SK-N-SH (cell line): Measurements from ENCODE around the gene FRMD4B.

Source experiments
- TAF1 ChIP-seq: IDR thresholded peaks from 2 replicates; pipeline ENCODE4 v1.6.1; 2012; ENCODE audit warnings: low read depth, mild to moderate bottlenecking, low read length, moderate library complexity, borderline replicate concordance
- TF ChIP-seq, protein P1 (sequence below): fragments of 200-600 bp; sonication (generic); IDR thresholded peaks from 2 replicates; pipeline ENCODE4 v1.6.1; 2017; ENCODE audit warnings: antibody characterized with exemption, mild to moderate bottlenecking, moderate library complexity
- TF ChIP-seq, protein P2 (sequence below): IDR thresholded peaks from 2 replicates; pipeline ENCODE4 v1.6.1; 2012; ENCODE audit warnings: mild to moderate bottlenecking, low read depth, low read length, moderate library complexity

DNA sequence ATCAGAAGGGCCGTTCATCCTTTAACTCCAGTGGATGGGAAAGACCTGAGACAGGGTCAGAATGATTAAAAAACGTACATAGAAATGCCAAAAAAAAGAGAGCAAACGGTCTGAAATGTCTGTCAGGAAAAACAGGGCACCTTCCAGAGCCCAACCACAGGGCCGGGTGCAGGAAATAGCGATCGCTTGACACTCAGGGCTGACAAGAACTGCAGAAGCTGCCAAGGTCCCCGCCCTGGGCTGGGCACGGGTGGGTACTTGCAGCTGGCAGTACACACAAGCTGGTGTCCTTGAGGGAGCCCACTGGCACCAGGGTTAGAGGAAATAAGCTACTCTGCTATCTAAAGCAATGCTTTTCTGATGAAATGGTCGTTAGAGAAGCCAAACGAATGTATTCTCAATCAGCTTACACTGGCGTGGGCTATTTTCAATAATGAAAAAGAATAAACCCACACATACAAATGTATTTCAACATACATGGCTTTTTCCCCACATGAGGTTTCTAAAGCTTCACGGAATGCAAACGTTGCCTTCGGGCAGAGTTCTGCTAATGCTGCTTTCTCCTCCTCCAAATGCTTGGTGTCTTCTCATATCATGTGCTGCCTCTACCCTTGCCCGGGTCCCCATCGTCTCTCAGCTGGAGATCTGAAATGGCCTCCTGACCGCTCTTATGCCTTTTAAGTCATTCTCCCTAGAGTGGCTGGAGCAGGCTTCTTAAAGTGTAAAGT, 15.6 kb downstream of the FRMD4B start:
- TF ChIP-seq, protein P1, sequence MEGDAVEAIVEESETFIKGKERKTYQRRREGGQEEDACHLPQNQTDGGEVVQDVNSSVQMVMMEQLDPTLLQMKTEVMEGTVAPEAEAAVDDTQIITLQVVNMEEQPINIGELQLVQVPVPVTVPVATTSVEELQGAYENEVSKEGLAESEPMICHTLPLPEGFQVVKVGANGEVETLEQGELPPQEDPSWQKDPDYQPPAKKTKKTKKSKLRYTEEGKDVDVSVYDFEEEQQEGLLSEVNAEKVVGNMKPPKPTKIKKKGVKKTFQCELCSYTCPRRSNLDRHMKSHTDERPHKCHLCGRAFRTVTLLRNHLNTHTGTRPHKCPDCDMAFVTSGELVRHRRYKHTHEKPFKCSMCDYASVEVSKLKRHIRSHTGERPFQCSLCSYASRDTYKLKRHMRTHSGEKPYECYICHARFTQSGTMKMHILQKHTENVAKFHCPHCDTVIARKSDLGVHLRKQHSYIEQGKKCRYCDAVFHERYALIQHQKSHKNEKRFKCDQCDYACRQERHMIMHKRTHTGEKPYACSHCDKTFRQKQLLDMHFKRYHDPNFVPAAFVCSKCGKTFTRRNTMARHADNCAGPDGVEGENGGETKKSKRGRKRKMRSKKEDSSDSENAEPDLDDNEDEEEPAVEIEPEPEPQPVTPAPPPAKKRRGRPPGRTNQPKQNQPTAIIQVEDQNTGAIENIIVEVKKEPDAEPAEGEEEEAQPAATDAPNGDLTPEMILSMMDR: no peak
- TF ChIP-seq, protein P2, sequence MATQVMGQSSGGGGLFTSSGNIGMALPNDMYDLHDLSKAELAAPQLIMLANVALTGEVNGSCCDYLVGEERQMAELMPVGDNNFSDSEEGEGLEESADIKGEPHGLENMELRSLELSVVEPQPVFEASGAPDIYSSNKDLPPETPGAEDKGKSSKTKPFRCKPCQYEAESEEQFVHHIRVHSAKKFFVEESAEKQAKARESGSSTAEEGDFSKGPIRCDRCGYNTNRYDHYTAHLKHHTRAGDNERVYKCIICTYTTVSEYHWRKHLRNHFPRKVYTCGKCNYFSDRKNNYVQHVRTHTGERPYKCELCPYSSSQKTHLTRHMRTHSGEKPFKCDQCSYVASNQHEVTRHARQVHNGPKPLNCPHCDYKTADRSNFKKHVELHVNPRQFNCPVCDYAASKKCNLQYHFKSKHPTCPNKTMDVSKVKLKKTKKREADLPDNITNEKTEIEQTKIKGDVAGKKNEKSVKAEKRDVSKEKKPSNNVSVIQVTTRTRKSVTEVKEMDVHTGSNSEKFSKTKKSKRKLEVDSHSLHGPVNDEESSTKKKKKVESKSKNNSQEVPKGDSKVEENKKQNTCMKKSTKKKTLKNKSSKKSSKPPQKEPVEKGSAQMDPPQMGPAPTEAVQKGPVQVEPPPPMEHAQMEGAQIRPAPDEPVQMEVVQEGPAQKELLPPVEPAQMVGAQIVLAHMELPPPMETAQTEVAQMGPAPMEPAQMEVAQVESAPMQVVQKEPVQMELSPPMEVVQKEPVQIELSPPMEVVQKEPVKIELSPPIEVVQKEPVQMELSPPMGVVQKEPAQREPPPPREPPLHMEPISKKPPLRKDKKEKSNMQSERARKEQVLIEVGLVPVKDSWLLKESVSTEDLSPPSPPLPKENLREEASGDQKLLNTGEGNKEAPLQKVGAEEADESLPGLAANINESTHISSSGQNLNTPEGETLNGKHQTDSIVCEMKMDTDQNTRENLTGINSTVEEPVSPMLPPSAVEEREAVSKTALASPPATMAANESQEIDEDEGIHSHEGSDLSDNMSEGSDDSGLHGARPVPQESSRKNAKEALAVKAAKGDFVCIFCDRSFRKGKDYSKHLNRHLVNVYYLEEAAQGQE: no peak
- TF ChIP-seq TAF1: no peak
